GM21423 (cell line): ENCODE results near the gene CAB39L.

Source experiments
- ATAC-seq: cut with Tn5 transposase; IDR thresholded peaks from one replicate; pipeline ENCODE4 v1.9.1; 2021; ENCODE audit warnings: mild to moderate bottlenecking, moderate library complexity; ENCODE audit not compliant: unreplicated experiment

The CAB39L gene

DNA sequence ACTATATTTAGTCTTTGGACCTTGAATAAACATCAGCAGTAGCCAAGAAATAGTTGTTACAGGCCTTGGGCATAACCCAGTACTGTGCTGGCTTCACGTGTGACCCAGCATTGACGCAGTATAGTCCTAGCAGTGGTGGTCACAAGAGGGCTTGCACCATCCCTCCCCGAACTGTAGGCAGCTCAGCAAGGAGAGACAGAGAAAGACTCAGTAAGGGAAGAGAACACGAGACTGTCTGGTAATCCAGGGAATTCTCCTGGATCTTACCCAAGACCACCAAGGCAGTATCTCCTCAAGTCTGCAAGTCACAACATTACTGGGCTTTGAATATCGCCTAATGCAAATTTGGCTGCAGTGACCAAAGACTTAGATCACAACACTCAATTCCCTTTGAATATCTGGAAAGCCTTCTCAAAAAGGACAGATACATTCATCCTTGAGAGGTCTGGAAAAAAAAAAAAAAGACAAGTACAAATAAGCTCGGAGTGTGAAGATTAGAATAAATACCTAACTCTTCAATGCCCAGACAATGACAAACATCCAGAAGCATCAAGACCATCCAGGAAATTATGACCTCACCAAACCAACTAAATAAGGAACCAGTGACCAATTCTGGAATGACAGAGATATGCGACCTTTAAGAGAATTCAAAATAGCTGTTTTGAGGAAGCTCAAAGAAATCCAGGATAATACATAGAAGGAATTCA, 39.7 kb downstream of the CAB39L start:
- ATAC-seq: no peak

DNA sequence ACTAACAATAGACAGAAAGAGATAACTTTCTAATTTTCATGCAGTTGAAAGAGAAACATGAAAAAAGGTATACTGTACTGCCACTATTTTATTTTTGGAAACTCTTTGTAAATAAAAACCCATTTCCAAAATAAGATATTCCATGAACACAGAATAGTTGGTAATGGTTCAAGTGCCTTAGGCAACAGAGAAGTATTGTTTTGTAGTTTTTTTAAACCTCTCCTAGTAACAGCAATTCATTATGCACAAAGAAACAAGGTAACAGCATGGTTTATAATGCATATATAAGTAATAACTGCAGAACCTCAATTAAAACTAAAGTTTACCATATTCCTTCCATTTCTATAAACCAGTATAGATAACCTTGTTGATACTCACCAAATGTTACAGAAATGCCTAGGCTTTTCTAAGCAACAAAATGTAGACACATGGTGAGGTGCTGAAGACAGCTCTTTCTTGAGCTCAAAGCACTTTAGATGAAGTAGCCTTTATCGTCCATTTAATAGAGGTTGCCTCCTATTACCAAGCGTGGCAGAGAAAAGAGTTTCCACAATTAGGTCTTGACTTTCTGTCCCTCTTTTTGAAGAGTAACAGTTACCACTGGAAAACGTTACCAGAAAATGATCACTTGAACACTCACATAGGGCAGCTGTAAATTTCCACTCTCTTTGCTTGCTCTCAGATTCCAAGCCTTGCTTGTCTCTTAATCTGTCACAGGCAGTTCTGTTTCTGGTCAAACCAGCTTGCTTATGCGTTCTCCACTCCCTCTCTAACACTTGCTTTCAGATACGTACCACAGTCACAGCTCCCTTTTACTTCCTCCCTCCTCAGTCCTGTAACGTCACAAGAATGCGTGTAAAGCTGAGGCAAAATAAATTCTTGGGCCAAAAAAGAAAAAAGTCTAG, 42.9 kb downstream of the CAB39L start:
- no peak for ATAC-seq

DNA sequence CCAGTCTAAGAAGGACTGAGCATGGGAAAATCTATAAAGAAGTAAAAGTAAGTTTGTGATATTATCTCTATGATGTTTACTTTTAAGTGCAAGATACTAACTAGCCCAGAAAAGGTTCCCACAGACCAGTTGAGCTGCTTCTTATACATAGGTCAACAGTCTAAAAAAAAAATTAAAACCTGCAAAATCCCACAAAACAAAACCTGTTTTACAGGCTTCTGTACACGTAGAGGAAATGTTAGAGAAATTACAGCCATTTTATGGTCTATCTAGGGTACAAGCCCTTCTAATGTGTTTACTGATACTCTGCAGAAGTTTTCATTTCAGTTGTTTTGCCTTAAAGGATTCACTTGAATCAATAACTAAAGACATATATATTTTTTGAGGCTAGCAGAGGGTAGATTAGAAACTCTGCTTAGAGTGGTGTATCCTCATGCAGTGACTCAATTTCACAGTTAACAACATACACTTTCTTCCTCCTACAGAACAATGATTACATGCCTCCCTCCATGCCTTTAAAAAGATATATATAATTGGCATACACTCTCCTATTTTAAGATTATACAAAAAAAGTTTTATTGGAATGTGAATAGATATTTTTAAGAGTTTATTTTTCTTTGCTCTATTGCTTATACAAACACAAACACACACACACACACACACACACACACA, 43.9 kb downstream of the CAB39L start:
- no peak for ATAC-seq

DNA sequence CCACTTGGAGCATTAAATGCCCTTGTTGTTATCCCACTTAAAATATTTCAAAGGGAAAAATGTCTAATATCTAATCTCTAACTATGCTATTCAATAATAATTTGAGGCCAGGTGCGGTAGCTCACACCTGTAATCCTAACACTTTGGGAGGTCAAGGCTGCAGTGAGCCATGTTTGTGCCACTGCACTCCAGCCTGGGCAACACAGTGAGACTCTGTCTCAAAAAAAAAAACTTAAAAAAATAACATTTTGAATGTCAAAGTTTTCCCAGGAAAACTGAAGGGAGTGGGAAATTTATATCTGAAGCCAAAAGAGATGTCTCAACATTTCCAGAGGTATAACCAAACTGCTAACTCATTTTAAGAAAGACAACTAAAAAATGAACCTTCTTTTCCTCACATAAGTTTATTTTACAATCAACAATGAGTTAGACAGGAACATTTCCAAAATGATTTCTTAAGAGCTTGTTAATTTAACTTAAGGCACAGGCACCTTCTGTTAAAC, 47.9 kb downstream of the CAB39L start:
- ATAC-seq: no peak

DNA sequence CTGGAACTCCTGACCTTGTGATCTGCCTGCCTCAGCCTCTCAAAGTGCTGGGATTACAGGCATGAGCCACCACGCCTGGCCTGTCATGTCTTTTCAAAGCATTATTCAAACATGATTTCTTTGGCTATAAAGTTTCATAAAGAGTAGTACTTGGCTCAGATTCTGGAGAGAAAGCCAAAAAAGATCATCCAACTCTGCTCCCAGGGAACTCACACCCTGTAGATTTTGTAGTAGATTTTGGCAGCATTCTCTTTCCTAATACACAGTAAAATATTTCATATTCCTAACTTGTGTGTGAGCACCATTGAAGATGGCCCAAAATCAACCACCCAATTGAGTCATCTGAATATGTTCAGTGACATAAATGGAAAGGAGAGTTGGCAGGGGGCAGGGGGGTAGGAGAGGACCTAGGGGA, 48.4 kb downstream of the CAB39L start:
- ATAC-seq: no peak

DNA sequence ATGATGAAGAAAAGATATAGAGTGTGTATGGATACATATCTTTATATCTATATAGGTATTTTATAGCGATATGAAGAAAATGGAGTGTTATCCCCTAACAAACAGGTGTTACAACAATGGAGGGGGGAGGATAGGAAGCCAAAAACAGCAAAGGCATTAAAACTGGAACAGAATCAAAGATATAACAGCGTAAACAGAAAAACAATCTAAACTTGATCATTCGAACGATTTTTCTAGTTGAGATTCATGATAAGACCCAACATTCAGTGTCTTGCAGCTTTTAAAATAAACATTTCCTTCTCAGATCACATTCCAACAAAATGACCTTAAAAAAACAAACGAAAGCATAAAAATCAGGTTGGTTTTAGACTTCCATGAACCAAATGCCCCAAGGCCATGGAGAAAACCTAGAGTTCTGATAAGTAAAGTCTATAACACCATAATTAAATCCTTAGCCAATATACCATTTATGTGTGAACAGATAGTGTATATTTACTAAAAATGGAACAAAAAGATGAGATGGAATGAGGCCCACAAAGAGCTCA, 55.7 kb downstream of the CAB39L start:
- no peak for ATAC-seq

DNA sequence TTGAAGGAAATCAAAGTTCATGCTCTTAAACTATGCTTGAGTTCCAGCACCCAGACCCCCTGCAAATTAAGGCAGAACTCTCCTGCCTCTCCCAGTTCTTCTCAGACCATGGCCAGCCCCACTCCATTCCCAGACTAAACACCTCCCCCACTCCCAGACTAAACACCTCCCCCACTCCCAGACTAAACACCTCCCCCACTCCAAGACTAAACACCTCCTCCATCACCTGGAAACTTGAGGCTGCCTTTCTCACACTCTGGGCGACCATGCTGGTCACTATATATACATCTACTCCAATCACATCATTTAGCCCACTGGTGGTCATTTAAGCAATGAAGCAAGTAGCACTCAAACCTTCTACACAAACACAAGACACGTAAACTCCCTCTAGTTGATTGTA, 57.2 kb downstream of the CAB39L start:
- no peak for ATAC-seq

DNA sequence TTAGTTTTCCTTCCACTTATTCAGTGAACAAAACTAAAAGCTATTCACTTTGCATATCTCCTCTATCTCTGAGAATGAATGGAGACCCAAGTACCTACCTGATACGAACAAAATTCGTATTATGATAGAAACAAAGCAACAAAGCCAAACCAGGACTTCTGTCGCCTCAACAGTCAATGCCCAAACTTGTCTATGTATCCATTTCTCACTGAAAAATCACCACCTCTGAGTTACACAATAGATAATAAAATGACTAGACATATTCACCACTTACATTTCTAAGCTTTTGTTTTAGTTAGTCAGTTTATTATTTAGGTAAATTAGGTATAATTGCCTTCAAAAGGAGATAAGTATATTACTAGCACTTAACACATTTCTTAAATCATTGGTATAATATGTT, 67.7 kb downstream of the CAB39L start:
- no peak for ATAC-seq

DNA sequence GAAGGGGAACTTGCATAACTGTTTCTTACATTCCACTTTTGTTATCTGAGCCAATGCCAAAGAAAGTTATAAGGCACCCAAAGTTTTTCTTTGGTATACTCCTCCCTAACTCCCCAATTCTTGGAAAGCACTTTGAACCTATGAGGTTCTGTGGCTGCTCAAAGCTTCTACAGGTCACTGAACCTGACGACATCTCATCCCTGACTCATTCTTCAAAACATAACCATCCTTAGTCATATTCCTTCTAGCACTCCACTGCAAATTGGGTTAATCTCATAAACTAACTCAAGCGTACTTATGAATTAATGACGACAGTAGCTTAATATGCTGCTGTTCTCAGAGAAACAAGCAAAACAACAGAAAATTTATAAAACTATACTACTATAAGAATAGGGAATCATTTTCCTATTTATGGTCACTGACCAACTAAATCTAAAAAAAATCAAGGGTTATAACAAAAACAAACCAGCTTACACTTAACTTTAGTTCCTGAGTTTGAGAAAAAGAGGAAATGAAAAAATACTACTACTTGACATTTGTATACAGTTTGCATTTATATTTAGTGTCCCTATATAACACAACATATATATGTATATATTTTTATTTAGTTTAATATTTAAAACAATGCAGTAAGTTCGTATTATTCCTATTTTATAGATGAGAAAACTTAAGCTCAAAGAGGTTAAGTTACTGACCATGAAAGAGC, 69.1 kb downstream of the CAB39L start:
- ATAC-seq: no peak

DNA sequence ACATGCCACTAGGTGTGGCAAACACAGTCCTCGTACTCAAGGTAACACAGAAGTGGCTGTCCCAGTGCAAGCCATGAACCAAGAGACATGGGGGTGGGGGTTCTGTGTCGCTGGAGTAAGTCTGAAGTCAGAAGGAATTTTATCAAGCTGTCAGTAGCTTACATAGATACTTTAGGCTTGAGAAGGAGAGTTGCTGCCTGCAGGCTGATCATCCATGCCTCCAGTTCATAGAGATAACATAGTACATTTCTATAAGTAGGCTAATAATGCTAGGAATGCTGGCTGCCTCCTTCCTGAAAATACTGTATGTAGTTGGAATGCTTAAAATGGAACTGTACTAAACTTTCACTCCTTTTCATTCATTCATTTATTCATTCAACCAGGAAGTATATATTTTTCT, 70.1 kb downstream of the CAB39L start:
- ATAC-seq: no peak

DNA sequence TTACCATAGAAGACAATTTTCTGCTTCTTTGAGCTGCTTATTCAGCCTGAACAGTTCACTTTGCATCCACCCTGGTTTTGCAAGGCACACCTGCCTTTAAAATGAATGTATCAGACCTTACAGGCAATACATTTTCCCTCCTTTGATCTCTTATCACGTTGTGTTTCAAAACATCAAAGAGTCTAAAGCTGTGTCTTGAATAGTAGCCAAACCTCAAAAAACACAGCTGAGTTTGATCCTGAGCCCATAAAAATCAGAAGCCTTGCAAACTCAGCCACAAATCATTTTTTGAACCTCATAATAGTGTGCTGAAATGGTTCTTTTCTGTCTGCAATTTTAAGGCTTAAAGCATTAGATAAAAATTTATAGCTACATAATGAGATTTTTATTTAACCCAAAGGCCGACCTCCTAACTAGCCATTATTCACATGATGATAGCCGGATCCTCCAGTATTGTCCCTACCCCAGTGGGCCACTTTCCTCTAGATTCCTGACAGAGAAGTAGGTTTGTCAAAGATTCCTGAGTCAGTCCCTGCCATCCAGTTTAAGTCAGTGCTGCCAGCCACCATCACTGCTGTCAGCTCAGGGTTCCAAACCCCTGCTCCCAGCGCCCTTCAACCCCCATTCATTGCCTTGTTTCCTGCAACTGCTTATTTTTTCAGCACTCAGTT, 71.8 kb downstream of the CAB39L start:
- no peak for ATAC-seq

DNA sequence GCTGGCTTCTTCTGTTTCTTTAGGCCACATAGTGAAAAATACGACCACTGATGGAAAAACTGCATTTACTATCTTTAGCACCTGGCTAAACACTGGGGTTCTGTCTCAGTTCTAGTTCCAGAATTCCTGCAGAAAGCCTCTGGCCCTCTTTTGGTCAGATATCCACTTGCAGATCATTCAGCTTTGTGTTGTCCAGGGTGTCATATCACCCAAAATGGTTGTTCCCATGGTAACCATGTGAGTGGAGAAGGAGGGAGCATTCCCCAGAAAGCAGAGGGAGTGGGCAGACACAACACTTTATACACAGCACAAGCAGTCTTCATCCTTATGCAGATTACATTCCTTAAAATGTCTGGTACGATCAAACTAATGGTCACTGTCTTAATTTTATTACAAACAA, 73.5 kb downstream of the CAB39L start:
- no peak for ATAC-seq

DNA sequence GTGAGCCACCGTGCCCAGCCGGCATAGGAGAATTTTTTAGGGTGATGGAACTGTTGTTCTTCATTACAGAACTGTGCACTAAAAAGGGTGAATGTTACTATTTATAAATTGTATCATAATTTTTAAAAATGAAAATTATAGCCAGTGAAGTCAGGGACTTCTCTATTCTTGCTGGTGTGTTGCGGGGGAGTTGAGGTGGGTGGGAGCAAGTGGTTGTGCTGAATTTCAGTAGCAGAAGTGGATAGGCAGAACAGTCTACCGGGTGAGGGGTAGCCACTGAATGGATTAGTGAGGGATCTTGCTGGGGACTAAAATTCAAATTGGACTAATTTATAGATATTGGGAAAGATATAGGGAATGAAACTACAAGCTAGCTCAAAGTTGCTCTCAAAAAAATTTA, 74.0 kb downstream of the CAB39L start:
- no peak for ATAC-seq

DNA sequence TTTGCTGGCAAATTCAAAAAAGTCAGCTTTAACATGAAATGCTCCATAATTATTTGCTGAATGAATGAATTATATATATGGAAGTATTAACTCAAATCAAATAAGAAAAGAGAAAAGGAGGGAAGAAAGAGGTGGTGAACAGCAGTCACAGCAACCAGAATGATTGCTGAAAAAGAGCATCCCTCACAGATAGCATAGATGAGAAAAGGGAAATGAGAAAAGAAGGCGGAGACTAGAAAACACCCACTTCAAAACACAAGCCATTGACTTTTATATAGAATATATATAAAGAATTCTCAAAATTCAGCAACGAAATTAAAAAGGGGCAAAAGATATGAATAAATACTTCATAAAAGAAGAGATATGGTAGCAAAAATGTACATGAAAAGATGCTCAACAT, 75.2 kb downstream of the CAB39L start:
- ATAC-seq: no peak

DNA sequence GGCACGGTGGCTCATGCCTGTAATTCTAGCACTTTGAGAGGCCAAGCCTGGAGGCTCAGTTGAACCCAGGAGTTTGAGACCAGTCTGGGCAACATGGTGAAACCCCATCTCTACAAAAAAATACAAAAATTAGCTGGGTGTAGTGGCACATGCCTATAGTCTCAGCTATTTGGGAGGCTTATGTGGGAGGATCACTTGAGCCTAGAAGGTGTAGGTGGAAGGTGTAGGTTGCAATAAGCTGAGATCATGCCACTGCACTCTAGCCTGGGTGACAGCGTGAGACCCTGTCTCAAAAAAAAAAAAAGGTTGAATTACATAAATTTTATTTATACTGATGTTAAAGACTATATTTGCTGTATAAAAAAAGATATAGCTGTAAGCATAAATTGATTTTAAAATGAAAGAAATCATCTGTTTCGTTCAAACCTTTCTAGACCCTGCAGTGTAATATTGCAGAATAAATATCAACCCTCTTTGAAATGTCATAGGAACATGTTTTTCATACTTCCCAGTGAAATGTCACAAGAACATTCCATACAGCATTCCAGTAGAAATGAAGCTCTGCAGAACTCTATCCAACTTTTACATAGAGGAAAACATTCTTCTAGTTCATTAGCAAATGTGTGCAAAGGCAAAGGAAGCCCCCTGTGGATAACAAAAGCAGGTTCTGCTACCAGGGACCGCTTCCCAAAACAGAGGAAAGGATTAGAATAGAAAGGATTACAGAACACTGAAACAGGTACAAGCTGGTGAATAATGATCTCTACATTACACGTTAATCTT, 76.0 kb downstream of the CAB39L start:
- ATAC-seq: no peak

DNA sequence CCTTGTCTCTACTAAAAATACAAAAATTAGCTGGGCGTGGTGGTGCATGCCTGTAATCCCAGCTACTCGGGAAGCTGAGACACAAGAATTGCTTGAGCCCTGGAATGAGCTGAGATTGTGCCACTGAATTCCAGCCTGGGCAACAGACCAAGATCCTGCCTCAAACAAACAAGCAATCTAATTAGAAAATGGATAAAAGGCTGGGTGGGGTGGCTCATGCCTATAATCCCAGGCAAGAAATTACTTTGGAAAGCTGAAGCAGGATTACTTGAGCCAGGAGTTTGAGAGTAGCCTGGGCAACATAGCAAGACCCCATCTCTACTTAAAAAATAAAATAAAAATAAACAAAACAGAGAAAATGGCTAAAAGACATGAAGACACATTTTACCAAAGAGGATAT, 77.0 kb downstream of the CAB39L start:
- no peak for ATAC-seq

DNA sequence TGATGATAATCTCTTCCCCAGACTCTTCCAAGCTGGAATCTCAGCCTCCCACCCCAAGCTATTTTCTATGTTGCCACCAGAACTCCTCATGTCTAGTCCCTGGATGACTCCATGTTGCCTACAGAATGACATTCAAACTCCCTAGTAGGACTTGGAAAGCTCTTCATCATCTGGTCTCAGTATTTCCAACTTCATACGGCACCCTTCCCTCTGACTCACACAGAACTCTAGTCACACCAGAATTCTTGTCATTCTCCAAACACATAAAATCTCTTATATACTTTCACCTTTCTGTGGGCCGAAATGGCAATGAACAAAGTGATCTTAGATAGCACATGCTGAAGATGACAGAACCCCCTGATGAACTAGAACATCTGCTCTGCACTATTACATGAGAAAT, 86.2 kb downstream of the CAB39L start:
- ATAC-seq: no peak

DNA sequence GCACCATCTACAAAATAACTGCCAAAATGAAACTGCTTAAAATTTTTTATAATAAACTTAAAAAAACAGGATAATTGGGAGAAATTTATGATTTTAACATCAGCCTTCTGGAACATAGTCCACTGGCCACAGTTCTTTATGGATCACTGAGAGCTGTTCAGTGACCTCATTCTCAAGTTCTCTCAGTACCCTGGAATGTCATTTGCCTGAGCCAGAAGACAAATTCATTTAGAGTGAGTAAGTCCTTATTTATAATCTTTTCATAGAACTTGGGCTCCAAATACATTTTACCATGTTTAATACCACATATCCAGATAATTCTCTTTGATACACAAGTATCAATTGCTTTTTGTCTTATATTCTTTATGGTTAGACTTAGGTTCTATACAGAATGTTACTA, 87.6 kb downstream of the CAB39L start:
- no peak for ATAC-seq

DNA sequence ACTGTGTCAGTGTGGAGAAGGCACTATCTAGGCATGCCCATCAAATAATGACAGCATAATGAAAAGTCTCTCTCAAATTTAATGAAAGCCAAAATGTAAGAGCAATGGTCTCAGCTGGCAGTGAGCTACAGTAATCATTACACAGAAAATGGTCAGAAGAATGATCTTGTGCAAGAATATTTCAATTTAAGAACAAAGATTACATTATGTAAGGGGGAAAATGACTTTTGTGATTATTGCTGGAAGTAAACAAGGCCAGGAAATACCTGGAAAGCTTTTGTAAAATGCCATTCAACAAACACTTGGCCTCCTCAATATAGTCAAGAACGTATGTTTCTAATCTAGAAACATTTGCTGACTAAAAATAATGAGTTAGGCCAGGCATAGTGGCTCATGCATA, 89.1 kb downstream of the CAB39L start:
- no peak for ATAC-seq
